NB4 (cell line): Measurements from ENCODE around the gene IMPACT.

Experiments
- POLR2A ChIP-seq: IDR thresholded peaks from 2 replicates; pipeline ENCODE4 v1.6.1; 2011; ENCODE audit warnings: mild to moderate bottlenecking; ENCODE audit not compliant: insufficient read length; ENCODE audit errors: extremely low read depth
- TF ChIP-seq, protein P1 (sequence below): IDR thresholded peaks from one replicate; pipeline ENCODE4 v1.5.1; 2012; ENCODE audit warnings: low read depth, low read length
- TF ChIP-seq, protein P2 (sequence below): IDR thresholded peaks from 2 replicates; pipeline ENCODE4 v1.6.1; 2011; ENCODE audit warnings: low read depth, low read length

DNA sequence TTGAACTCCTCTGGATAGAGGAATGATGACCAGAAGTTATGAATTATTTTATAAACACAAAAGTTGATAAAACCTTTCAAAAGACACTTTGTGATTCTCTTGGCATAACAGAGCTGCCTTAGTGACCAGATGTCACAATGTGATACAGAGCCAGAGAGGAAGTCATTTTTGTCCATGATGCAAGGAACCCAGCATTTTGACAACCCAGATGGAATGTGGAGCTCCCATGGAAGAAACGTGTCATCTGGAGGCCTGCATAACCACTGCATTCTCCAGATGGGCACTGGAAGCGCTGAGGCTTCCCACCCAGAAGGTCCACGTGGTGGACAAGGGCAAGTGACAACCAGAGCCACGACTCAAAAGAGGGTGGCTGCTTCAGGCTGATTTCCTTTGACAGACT, 64.1 kb downstream of the IMPACT start:
- no peak for TF ChIP-seq POLR2A
- TF ChIP-seq, protein P1, sequence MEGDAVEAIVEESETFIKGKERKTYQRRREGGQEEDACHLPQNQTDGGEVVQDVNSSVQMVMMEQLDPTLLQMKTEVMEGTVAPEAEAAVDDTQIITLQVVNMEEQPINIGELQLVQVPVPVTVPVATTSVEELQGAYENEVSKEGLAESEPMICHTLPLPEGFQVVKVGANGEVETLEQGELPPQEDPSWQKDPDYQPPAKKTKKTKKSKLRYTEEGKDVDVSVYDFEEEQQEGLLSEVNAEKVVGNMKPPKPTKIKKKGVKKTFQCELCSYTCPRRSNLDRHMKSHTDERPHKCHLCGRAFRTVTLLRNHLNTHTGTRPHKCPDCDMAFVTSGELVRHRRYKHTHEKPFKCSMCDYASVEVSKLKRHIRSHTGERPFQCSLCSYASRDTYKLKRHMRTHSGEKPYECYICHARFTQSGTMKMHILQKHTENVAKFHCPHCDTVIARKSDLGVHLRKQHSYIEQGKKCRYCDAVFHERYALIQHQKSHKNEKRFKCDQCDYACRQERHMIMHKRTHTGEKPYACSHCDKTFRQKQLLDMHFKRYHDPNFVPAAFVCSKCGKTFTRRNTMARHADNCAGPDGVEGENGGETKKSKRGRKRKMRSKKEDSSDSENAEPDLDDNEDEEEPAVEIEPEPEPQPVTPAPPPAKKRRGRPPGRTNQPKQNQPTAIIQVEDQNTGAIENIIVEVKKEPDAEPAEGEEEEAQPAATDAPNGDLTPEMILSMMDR, result no peak
- TF ChIP-seq, protein P2, sequence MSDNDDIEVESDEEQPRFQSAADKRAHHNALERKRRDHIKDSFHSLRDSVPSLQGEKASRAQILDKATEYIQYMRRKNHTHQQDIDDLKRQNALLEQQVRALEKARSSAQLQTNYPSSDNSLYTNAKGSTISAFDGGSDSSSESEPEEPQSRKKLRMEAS, result no peak
